ENCODE data around the gene POLA1.

POLA1 gene

DNA sequence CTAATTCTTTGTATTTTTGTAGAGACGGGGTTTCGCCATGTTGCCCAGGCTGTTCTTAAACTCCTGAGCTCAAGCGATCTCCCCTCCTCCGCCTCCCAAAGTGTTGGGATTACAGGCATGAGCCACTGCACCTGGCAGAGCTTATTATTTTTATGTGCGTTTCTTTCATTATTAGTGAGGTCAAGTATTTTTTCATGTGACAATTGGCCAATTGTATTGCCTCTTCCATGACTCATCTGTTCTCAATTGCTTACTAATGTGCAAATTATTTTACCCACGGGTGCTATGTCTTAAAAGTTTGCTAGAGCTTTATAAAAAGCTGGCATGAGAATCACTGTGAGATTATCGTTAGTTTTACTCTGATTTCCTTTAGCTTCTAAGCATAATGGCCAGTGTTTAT, 335.0 kb downstream of the POLA1 start:
- no peak overlapping the region for H3K27ac ChIP-seq (ENCODE audit: extremely low read depth, low read depth, low read length)
- ChIA-PET CTCF (interaction anchor here (0.6 to 1.7 kb wide), 4 partner anchors 8 to 190 kb away, joined by 3 to 4 read pairs (median 3); no protein-coding TSS in a partner anchor), POLR2A (no interaction called here)

More for the DNA sequence above, 335.0 kb downstream of the POLA1 start:
- TF ChIP-seq MYNN (tag by site-specific recombination; IDR thresholded peaks at IDR 0.05; ENCODE audit: borderline replicate concordance) (no peak), BCL11A (tag by site-specific recombination; IDR thresholded peaks at IDR 0.05; ENCODE audit: low read depth) (no peak), PRDM2 (tag by site-specific recombination; IDR thresholded peaks at IDR 0.05; ENCODE audit: borderline replicate concordance) (no peak), ZNF560 (tag by site-specific recombination; IDR thresholded peaks at IDR 0.05; ENCODE audit: borderline replicate concordance) (no peak), ZSCAN16 (tag by site-specific recombination; IDR thresholded peaks at IDR 0.05) (no peak), ZBTB8A (tag by site-specific recombination; IDR thresholded peaks at IDR 0.05) (no peak), ZNF140 (tag by site-specific recombination; IDR thresholded peaks at IDR 0.05) (no peak), KLF10 (tag by site-specific recombination; IDR thresholded peaks at IDR 0.05) (no peak), ZNF677 (tag by site-specific recombination; IDR thresholded peaks at IDR 0.05) (no peak), ZNF114 (tag by site-specific recombination; IDR thresholded peaks at IDR 0.05) (no peak), ZNF518A (tag by site-specific recombination; conservative IDR thresholded peaks at IDR 0.05; ENCODE audit: low read depth) (no peak), ZNF292 (tag by site-specific recombination; IDR thresholded peaks at IDR 0.05; ENCODE audit: borderline replicate concordance, low read depth) (no peak), ZNF211 (tag by site-specific recombination; IDR thresholded peaks at IDR 0.05; ENCODE audit: low read depth) (no peak), GLI4 (tag by site-specific recombination; IDR thresholded peaks at IDR 0.05) (no peak), ZNF146 (tag by site-specific recombination; IDR thresholded peaks at IDR 0.05) (no peak), PRDM1 (tag by site-specific recombination; IDR thresholded peaks at IDR 0.05) (no peak)
- TF ChIP-seq, protein P1, sequence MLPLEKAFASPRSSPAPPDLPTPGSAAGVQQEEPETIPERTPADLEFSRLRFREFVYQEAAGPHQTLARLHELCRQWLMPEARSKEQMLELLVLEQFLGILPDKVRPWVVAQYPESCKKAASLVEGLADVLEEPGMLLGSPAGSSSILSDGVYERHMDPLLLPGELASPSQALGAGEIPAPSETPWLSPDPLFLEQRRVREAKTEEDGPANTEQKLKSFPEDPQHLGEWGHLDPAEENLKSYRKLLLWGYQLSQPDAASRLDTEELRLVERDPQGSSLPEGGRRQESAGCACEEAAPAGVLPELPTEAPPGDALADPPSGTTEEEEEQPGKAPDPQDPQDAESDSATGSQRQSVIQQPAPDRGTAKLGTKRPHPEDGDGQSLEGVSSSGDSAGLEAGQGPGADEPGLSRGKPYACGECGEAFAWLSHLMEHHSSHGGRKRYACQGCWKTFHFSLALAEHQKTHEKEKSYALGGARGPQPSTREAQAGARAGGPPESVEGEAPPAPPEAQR (tag by site-specific recombination; IDR thresholded peaks at IDR 0.05): no peak
- TF ChIP-seq, protein P2, sequence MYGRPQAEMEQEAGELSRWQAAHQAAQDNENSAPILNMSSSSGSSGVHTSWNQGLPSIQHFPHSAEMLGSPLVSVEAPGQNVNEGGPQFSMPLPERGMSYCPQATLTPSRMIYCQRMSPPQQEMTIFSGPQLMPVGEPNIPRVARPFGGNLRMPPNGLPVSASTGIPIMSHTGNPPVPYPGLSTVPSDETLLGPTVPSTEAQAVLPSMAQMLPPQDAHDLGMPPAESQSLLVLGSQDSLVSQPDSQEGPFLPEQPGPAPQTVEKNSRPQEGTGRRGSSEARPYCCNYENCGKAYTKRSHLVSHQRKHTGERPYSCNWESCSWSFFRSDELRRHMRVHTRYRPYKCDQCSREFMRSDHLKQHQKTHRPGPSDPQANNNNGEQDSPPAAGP (tag by site-specific recombination; IDR thresholded peaks at IDR 0.05): no peak
- Histone ChIP-seq H3K4me3 (ENCODE audit: low read depth, low read length) (no peak overlapping the region), H3K36me3 (ENCODE audit: control insufficient read depth in 2 of 2, insufficient read depth in 1 of 2, low read length in 2 of 2) (no peaks in the 10 kb centered on the region), H3K9me3 (ENCODE audit: control insufficient read depth, insufficient read depth, low read depth, low read length) (no peaks in the 10 kb centered on the region), H3K4me1 (ENCODE audit: control insufficient read depth, insufficient read depth, low read length) (no peaks in the 10 kb centered on the region)
